OCI-LY7 (cell line): ENCODE data around the gene C11orf52.

Source experiments
- CTCF ChIP-seq: fragments of 200-600 bp; sonication (generic); conservative IDR thresholded peaks from 2 replicates; pipeline ENCODE4 v1.5.1; 2014; ENCODE audit warnings: mild to moderate bottlenecking, antibody characterized with exemption, low read length, moderate library complexity, mixed read lengths
- EZH2phosphoT487 ChIP-seq: fragments of 200-600 bp; sonication (generic); IDR thresholded peaks from 2 replicates; pipeline ENCODE4 v1.6.1; 2018; ENCODE audit warnings: low read depth, borderline replicate concordance, mild to moderate bottlenecking, mixed run types, antibody characterized with exemption, low read length, moderate library complexity, mixed read lengths

GRCh38 chr11:111923351-111923788 lies 4.7 kb downstream of the C11orf52 start:
- TF ChIP-seq CTCF (no peak), EZH2phosphoT487 (no peak)
